H1 (cell line): ENCODE results near the gene ZNF598. TPM values are rescaled to one million over a fixed set of nuclear protein-coding genes. Genes with fewer than 3 reads are reported as not detected.

Experiments
- KDM5A ChIP-seq: fragments of 200-600 bp; IDR thresholded peaks from 2 replicates; pipeline ENCODE4 v1.7.1; 2012; ENCODE audit warnings: mild to moderate bottlenecking, low read length, inconsistent platforms, mixed read lengths
- NRF1 ChIP-seq: IDR thresholded peaks from 2 replicates; pipeline ENCODE4 v1.6.1; 2011; ENCODE audit warnings: mild to moderate bottlenecking, low read depth, low read length, improper control_type of control experiment
- polyA plus RNA-seq, 7 experiments: library from polyadenylated mRNA; depleted of rRNA in 3 of 7; stranded (reverse) in 5 of 7; unstranded in 2 of 7; fragments of >200 nt in 5 of 7; fragments of 200-250 nt in 2 of 7; gene quantifications; 1 replicate in 5 of 7; 2 replicates in 1 of 7; 4 replicates in 1 of 7; pipeline versions ENCODE4 v1.2.1 to v1.2.3, GENCODE V29; 2011 to 2013; ENCODE audit warnings: missing spikeins in 2 of 7, mixed read lengths in 2 of 7
- total RNA-seq: library from RNA; stranded (reverse); fragmentation: NEBNext Ultra II Directional; extraction: Animal tissue kit (Norgen Biotek cat#: 25700); gene quantifications from 2 replicates; pipeline ENCODE4 v1.2.1, GENCODE V29; 2021
- TF ChIP-seq, protein P1 (sequence below): fragments of 300-600 bp; sonication (generic); IDR thresholded peaks from 2 replicates; pipeline ENCODE4 v1.7.1; 2012; ENCODE audit warnings: low read length, moderate library complexity, mild to moderate bottlenecking, inconsistent platforms; ENCODE audit not compliant: insufficient replicate concordance
- TF ChIP-seq, protein P2 (sequence below): IDR thresholded peaks from 2 replicates; pipeline ENCODE4 v1.6.1; 2011; ENCODE audit warnings: low read depth, mild to moderate bottlenecking, low read length; ENCODE audit not compliant: insufficient read depth

ZNF598 gene
- total and polyA plus RNA-seq, 2 of the 8 experiments (the other 6 are each of a cell fraction or from before 2014, with no cell fraction given): 29.3 to 47.6 TPM

DNA sequence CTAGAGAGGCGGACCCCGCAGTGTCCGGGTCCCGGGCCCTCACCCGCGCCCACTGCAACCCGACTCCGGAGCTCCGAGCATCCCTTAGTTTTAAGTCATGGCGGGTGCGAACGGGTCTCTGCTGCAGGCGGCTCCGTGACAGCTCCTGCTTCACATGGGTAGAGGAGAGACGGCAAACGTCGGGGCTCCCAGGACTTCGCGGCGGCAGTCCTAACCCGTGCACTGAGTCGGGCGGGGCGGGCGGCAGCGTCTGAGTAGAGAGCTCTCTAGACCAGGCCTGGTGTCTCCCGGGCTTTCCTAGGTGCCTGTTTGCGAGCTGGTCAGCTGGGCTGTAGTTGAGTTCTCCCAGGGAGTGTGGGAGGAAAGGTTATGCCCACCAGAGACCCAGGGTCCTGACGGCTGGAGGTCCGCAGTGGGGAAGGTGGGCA lies 38.5 kb upstream of the ZNF598 start (continued):
- TF ChIP-seq, protein P1, sequence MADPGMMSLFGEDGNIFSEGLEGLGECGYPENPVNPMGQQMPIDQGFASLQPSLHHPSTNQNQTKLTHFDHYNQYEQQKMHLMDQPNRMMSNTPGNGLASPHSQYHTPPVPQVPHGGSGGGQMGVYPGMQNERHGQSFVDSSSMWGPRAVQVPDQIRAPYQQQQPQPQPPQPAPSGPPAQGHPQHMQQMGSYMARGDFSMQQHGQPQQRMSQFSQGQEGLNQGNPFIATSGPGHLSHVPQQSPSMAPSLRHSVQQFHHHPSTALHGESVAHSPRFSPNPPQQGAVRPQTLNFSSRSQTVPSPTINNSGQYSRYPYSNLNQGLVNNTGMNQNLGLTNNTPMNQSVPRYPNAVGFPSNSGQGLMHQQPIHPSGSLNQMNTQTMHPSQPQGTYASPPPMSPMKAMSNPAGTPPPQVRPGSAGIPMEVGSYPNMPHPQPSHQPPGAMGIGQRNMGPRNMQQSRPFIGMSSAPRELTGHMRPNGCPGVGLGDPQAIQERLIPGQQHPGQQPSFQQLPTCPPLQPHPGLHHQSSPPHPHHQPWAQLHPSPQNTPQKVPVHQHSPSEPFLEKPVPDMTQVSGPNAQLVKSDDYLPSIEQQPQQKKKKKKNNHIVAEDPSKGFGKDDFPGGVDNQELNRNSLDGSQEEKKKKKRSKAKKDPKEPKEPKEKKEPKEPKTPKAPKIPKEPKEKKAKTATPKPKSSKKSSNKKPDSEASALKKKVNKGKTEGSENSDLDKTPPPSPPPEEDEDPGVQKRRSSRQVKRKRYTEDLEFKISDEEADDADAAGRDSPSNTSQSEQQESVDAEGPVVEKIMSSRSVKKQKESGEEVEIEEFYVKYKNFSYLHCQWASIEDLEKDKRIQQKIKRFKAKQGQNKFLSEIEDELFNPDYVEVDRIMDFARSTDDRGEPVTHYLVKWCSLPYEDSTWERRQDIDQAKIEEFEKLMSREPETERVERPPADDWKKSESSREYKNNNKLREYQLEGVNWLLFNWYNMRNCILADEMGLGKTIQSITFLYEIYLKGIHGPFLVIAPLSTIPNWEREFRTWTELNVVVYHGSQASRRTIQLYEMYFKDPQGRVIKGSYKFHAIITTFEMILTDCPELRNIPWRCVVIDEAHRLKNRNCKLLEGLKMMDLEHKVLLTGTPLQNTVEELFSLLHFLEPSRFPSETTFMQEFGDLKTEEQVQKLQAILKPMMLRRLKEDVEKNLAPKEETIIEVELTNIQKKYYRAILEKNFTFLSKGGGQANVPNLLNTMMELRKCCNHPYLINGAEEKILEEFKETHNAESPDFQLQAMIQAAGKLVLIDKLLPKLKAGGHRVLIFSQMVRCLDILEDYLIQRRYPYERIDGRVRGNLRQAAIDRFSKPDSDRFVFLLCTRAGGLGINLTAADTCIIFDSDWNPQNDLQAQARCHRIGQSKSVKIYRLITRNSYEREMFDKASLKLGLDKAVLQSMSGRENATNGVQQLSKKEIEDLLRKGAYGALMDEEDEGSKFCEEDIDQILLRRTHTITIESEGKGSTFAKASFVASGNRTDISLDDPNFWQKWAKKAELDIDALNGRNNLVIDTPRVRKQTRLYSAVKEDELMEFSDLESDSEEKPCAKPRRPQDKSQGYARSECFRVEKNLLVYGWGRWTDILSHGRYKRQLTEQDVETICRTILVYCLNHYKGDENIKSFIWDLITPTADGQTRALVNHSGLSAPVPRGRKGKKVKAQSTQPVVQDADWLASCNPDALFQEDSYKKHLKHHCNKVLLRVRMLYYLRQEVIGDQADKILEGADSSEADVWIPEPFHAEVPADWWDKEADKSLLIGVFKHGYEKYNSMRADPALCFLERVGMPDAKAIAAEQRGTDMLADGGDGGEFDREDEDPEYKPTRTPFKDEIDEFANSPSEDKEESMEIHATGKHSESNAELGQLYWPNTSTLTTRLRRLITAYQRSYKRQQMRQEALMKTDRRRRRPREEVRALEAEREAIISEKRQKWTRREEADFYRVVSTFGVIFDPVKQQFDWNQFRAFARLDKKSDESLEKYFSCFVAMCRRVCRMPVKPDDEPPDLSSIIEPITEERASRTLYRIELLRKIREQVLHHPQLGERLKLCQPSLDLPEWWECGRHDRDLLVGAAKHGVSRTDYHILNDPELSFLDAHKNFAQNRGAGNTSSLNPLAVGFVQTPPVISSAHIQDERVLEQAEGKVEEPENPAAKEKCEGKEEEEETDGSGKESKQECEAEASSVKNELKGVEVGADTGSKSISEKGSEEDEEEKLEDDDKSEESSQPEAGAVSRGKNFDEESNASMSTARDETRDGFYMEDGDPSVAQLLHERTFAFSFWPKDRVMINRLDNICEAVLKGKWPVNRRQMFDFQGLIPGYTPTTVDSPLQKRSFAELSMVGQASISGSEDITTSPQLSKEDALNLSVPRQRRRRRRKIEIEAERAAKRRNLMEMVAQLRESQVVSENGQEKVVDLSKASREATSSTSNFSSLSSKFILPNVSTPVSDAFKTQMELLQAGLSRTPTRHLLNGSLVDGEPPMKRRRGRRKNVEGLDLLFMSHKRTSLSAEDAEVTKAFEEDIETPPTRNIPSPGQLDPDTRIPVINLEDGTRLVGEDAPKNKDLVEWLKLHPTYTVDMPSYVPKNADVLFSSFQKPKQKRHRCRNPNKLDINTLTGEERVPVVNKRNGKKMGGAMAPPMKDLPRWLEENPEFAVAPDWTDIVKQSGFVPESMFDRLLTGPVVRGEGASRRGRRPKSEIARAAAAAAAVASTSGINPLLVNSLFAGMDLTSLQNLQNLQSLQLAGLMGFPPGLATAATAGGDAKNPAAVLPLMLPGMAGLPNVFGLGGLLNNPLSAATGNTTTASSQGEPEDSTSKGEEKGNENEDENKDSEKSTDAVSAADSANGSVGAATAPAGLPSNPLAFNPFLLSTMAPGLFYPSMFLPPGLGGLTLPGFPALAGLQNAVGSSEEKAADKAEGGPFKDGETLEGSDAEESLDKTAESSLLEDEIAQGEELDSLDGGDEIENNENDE: no peak
- peak; percentile 45; the same call in 1 of the 2 replicates for TF ChIP-seq KDM5A
- TF ChIP-seq NRF1: no peak
- TF ChIP-seq, protein P2, sequence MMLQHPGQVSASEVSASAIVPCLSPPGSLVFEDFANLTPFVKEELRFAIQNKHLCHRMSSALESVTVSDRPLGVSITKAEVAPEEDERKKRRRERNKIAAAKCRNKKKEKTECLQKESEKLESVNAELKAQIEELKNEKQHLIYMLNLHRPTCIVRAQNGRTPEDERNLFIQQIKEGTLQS: no peak
